D721Med (cell line): Measurements from ENCODE around the gene ROBO1.

ENCODE experiments used
- DNase-seq: peaks from one replicate; pipeline ENCODE4 v3.0.0; 2011; ENCODE audit warnings: low spot score; ENCODE audit not compliant: insufficient read length
- FAIRE-seq: peaks from 2 replicates; lab custom pipeline; 2011; peaks lifted over from hg19 to GRCh38; lab: Jason Lieb, UNC
- TF ChIP-seq, protein P1 (sequence below): IDR thresholded peaks from 2 replicates; pipeline ENCODE4 v1.5.1; 2012; ENCODE audit warnings: mild to moderate bottlenecking, control low read depth; ENCODE audit not compliant: insufficient read depth; ENCODE audit errors: missing control alignments

The ROBO1 gene

GRCh38 chr3:79653266-79653830 lies 114.5 kb downstream of the ROBO1 start:
- DNase-seq, result no peak
- peak; percentile 44 for FAIRE-seq
- TF ChIP-seq, protein P1, sequence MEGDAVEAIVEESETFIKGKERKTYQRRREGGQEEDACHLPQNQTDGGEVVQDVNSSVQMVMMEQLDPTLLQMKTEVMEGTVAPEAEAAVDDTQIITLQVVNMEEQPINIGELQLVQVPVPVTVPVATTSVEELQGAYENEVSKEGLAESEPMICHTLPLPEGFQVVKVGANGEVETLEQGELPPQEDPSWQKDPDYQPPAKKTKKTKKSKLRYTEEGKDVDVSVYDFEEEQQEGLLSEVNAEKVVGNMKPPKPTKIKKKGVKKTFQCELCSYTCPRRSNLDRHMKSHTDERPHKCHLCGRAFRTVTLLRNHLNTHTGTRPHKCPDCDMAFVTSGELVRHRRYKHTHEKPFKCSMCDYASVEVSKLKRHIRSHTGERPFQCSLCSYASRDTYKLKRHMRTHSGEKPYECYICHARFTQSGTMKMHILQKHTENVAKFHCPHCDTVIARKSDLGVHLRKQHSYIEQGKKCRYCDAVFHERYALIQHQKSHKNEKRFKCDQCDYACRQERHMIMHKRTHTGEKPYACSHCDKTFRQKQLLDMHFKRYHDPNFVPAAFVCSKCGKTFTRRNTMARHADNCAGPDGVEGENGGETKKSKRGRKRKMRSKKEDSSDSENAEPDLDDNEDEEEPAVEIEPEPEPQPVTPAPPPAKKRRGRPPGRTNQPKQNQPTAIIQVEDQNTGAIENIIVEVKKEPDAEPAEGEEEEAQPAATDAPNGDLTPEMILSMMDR, result no peak

DNA sequence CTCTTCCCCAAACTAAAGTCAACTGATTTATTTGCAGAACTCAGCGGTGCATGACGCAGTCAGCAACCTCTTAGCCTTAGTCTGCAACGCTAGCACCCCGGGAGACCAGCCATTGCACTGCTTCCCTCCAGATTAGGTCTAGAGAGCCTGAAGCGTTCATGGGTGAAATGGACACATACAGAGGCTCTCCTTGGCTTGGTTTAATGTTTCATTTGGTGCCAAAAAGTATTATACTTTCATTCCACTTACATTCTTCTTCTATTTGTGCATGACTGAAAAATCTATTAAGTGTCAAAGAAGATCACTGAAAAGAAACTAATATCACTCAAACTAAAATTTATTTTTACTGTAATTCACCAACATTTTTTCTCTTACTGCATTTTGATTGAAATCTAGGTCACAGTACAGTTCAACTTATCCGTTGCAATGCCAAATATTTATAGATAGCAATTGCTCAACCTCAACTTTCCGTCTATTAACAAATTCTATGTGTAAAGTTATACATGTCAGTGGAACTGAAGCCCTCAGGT lies 116.2 kb downstream of the ROBO1 start:
- DNase-seq (no peak), FAIRE-seq (no peak)
- TF ChIP-seq, protein P1, result no peak

DNA sequence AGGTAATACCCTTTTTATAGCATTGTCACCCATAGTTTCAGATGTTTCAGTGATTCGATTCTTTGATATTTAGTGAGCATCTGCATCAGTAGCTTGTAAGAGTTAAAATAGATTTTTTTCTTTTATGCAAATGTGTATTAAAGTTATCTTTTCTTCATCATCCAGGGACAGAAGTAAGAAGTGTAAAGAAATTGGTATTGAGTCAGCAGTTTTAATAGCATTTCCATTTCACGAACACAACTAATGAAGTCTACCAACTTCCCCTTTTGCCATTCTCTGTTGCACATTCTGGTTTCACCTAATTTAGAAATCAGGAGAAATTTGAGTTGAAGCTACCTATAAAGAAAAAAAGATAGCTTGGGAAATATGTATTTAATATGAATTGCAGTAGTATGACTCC lies 127.9 kb downstream of the ROBO1 start:
- FAIRE-seq, result no peak
- DNase-seq, result no peak
- TF ChIP-seq, protein P1, result no peak

- no peak for DNase-seq
- FAIRE-seq, result no peak
- TF ChIP-seq, protein P1, result no peak
Measured at GRCh38 chr3:79636372-79636771, 131.4 kb downstream of the ROBO1 start.

DNA sequence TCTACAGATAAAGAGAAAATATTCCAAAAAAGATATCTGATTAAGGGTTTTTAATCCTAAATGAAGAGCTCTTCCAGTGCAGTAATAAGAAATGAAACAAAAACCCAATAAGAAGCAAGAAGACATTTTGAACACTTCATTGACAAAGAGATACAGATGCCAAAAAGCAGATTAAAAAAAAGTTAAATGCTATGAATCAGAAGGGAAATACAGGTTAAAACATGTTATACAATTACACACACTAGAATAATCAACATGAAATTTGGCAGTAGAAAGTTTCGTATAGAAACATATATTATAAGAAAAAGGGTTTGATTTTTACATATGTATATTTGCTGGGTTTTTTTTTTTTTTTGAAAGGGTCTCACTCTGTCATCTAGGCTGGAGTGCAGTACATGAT lies 135.0 kb downstream of the ROBO1 start:
- DNase-seq (no peak), FAIRE-seq (no peak)
- TF ChIP-seq, protein P1, result no peak

- TF ChIP-seq, protein P1, result no peak
- FAIRE-seq (no peak), DNase-seq (no peak)
Measured at GRCh38 chr3:79618883-79619282, 148.9 kb downstream of the ROBO1 start.

DNA sequence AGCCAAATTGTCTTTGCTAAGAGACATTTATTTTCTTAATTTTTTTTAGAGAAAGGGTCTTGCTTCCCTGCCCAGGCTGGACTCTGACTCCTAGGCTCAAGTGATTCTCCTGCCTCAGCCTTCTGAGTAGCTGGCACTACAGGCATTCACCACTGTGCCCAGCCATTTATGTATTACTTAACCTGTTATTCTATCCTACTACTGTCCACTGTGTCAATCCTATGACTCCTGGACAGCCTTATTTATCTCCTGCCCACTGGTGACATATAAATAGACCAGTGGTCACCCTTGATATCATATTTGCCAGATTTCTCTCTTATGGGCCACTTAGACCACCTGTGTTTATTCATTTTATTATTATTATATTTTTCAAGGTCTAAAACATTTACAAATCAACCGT lies 161.4 kb downstream of the ROBO1 start:
- TF ChIP-seq, protein P1, result no peak
- FAIRE-seq (no peak), DNase-seq (no peak)
